KBM-7 (cell line): ENCODE data around the gene IKZF4.
"Not testable (repeated sequence)": the region's sequence is repeated elsewhere in the genome, so short reads cannot be mapped to it uniquely, and the experiment has no call there.

Experiments used
- DNase-seq: peaks from one replicate; pipeline ENCODE4 v3.0.0-alpha.2; 2015
- in situ Hi-C: fragments of 300-500 bp; cut with MboI; formaldehyde crosslinking; loops from 2 replicates; pipeline ENCODE4 v1.14.3; 2020; ENCODE audit warnings: low sequenced_read_pairs, low pct_unique_long_range_greater_than_20kb, mixed read lengths

IKZF4 gene

DNA sequence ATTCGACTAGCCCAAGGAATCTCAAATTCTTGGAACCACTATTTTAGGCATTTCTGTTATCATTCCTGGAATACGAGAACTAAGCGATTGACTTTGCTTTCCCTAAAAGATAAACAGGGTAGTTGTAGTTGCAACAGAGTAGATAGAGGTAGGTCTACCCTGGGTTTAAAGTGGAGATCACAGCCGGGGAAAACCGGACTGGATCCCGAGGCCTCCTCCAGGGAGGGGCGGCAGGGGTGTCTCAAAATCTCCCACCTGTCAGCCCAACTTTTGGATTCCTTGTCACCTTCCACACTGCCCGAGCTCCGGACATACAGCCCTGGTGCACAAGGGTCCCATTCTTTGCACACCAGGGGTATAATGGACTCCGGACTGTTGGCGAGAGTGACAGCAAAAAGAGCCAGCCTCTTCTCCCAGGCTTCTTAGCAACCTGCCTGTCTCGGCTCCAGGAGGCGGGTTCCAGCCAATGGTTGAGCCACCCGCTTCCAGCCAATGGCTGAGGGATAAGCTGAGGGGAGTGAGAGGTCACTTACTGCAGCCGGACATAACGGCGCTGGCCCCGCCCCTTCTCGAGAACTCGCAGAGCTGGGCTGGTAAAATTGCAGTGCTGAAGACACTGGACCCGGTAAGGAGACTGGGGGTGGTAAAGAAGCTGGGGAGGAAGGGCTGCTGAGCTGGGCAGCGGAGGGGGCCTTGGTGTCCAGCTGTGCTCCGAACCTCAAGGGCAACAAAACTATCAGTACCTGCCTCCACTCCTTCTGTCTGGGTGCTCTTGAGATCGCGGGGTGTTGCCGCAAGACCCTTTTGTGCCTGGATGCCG lies 23.9 kb upstream of the IKZF4 start, which contains the start of gene SUOX:
SUOX (plus strand) TSS at position 562 of the 820 bp plus-strand sequence. CDS start 4,946 bp downstream, outside the sequence.
- DNase-seq: peak; percentile 90
- in situ Hi-C loops: no loop called here

DNA sequence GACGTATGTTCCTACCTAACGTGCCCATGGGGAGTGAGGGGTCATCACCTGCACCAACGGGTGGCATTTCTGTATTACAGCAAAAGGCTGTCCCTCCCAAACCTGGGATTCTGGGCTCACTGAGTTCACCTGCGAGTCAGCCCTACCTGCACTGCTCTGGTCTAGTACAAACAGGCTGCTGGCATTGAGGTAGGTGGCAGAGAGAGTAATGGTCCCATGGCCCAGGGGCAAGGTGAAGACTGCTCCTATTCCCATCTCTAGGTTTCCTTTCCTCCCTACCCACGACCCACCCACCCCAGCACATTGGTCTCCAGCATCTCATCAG lies 23.3 kb upstream of the IKZF4 start:
- no peak for DNase-seq
- in situ Hi-C loops: no loop called here

DNA sequence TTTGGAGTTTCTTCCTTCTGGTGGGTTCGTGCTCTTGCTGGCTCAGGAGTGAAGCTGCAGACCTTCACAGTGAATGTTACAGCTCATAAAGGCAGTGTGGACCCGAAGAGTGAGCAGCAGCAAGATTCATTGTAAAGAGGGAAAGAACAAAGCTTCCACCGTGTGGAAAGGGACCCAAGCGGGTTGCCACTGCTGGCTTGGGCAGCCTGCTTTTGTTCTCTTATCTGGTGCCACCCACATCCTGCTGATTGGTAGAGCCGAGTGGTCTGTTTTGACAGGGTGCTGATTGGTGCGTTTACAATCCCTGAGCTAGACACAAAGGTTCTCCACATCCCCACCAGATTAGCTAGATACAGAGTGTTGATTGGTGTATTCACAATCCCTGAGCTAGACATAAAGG lies 21.3 kb upstream of the IKZF4 start:
- in situ Hi-C loops, DNase-seq: not testable (repeated sequence)

DNA sequence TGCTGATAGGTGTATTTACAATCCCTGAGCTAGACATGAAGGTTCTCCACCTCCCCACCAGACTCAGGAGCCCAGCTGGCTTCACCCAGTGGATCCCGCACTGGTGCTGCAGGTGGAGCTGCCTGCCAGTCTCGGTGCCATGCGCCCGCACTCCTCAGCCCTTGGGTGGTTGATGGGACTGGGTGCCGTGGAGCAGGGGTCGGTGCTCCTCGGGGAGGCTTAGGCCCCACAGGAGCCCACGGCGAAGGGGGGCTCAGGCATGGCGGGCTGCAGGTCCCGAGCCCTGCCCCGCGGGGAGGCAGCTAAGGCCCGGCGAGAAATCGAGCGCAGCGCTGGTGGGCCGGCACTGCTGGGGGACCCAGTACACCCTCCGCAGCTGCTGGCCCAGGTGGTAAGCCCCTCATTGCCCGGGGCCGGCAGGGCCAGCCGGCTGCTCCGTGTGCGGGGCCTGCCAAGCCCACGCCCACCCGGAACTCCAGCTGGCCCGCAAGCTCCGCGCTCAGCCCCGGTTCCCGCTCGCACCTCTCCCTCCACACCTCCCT lies 20.8 kb upstream of the IKZF4 start:
- in situ Hi-C loops, DNase-seq: not testable (repeated sequence)

DNA sequence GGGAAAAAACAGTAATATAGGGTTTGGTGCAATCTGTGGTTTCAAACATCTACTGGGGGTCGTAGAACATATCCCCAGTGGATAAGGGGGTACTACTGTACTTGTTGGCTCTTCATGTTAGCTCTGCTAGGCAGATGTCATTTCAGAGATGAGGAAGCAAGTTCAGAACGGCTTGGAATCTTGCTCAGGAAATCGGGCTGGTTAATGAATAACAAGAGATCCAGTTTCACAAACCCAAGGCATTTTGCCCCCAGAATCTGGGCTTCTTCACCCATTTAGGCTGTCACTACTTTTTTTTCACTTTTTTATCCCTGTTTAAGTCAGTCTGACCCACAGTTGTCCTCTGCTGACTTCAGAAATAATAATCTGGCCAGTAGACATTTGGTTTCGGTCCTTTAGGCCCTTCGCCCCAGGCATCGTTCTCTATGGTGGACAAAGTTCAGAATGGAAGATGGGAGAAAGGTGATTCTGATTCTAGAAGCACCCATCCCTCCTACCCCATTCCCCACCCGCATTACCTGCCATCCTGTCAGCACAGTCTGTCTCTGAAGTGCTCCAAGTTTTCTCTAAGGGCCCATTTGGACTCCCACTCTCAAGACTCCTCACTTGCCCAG lies 19.2 kb upstream of the IKZF4 start:
- in situ Hi-C loops: no loop called here
- DNase-seq: no peak

DNA sequence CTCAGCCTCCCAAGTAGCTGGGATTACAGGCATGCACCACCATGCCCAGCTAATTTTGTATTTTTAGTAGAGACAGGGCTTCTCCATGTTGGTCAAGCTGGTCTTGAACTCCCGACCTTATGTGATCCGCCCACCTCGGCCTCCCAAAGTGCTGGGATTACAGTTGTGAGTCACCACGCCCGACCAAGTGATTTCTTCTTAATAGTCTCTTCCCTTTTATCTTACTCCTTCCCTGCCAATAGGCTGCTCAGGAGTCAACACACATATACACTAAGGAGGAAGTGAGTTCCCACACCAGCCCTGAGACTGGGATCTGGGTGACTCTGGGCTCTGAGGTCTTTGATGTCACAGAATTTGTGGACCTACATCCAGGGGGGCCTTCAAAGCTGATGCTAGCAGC lies 17.5 kb upstream of the IKZF4 start:
- DNase-seq, in situ Hi-C loops: not testable (repeated sequence)

DNA sequence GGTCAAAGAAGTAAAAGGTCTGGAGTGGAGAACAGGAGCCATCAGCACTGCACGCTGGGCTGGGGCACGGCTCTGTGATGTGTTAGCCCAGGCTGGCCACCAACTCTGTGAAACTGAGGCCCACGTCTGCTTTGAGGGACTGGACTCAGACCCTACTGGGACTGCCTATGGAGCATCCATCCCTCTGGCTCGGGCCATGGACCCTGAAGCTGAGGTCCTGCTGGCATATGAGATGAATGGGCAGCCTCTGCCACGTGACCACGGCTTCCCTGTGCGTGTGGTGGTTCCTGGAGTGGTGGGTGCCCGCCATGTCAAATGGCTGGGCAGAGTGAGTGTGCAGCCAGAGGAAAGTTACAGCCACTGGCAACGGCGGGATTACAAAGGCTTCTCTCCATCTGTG lies 16.6 kb upstream of the IKZF4 start:
- in situ Hi-C loops: no loop called here
- no peak for DNase-seq

DNA sequence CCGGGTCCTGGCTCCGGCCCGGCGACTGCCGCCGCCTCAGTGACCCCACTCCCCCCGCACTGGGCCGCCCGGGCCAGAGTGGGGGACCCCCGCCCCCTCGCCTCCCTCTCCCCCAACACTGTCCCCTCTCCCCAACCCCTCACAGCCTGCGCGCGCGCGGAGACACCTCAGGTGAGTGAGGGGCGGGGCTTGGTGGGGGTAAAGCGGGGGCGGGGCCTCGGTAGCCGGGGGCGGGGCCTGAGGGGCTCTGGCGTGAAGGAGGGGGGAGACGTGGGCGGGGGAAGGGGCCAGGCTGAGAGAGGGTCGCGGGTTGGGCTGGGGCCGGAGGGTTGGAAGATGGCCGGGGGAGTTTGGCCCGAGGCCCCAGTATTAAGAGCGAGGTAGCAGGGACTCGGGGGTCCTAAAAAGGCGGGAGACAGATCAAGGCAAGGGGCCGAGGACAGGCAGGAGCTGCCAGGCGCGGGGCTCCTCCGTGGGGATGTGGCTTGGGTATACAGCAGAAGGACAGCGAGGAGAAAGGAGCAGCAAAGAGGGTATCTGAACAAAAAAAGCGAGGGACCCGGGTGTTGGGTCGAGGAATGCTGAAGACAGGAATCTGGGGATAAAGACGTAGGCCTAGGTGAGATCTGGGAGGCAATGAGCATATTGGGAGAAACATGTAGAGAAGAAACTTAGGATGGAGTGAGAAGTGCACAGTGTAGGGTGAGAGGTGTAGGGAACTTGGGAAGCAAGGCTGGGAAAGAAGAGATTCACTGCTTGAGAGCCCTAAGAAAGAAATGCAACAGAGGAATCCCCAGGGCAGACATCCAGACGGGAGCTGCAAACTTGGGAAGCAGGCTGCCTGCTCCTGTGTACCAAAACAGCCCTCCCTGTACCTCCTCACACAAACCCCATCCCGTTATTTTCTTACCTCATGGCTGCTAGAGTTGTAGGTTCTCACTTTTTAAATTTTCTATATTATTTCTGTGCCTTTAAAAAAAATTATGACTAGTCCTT lies 13.0 kb upstream of the IKZF4 start:
- no peak for DNase-seq
- in situ Hi-C loops: no loop called here

DNA sequence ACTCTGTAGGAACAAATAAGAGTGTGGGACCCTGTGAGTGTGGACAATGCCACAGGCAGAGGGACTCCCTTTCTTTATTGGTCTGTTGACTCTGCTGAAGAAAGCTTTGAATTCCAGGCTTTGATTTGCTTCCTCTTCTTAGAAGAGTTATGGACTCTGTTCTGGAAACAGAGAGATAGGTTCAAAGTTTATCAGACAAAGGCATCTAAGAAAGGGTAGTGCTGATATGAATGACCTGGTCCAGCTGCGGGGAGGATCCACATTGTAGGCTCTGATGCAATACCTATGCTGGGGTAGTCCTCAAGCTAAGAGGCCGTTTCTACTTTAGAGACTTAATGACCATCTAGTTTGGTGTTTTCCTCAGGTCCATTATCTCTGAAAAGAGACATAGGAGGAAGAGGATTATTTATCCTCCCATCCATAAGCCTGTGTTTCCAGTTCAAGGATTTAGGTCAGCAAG lies 10.7 kb upstream of the IKZF4 start:
- DNase-seq: no peak
- in situ Hi-C loops: no loop called here

DNA sequence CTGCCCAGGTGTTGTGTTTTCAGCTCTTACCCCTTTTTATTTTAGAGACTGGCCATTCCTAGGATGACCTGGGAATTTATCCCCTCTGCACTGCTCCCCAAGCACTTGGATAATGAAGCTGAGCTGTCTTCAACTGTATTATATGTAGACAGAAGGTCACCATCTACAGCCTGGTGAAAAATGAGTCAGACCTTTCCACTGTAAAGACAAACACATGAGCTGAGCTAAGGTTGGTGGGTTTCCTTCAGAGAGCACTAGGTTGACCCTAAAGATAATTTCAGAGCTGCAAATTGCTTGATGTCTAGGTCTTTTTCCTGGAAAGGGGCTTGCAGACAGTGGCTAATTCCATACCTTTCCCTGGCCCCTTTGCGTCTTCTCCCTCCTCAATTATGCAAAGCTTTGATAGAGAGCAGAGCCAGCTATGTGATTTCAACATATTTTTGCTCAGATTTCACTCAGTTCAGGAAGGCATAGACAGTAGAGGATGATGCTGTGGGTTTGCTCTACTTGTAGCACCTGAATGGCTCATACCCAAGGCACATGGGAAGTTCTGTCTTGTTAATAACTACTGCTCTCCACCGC lies 9.2 kb upstream of the IKZF4 start:
- DNase-seq: no peak
- in situ Hi-C loops: no loop called here

DNA sequence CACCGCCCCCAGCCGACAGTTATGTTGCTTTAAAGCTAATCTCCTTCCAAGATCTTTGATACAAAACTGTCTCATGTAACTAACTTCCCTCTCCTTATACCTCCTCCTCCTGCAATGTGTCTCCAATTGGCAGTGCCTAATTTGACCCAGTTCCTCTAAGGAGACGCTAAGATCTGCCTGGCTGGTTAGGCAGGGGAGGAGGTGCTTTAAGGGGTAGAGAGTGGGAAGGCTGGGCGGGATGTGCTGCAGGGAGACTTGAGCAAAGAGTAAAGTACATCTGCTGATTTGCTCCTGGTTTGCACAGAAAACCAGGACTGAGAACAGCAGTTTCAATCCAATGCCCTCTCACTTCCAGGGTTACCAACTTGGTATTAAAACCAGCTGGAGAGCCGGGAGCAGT lies 7.4 kb upstream of the IKZF4 start:
- DNase-seq: peak; percentile 67

DNA sequence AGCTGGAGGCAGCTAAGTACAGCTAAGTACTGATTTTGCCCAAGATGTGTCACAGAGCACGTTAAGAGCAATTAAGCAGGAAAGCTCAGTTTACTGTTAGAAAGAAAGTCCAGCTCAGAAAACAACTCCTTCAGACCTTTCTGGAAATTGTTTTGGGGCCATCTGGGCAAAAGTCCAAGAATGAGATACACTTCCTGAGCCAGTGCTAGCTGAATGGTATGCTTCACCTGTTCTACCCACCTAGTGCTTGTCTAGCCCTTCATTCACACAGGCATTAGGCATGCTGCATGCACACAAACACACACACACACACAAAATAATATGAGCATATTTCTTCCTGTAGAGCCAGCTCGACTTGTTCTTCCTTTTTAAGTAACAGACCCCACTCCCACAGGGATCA lies 6.6 kb upstream of the IKZF4 start:
- no peak for DNase-seq
- in situ Hi-C loops: no loop called here

More for the DNA sequence above, 7.4 kb upstream of the IKZF4 start:
- in situ Hi-C loops: no loop called here

DNA sequence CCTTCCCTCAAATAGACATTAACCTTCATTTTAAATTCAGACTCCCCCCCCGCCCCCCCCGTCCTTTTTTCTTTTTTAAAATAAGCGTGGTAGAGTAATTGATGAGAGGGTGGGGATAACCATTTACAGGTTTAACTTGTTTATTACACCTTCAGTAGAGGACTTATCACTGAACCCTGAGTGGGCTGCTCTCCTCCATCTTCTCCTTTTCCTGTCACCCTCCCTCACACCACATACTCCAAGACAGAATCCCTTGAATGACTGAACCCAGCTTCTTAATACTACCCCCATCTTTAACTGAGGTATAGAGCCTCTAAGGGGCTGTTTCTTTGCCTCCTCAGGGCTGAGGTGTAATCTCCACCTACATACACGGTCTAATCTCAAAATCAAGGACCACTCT lies 3.7 kb upstream of the IKZF4 start:
- DNase-seq: no peak
- in situ Hi-C loops: no loop called here

DNA sequence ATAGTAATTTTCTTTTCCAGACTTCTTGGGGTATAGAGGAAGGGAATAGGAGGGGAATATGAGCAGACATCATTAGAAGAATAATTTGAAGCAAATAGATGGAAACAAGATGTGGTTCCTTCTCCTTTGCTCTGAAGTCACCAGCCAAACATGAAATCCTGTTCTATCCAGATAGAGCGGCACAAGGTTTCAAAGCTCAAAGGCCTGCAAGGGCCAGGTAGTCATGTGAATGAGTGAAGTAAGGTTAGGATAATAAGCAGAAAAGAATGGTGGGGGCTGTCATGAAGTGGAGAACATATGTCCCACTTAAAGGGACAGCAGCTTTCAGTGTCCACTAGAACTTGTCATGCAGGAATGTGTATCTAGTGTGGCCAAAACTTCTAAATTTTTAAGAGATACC lies 2.5 kb upstream of the IKZF4 start:
- no peak for DNase-seq
- in situ Hi-C loops: no loop called here

DNA sequence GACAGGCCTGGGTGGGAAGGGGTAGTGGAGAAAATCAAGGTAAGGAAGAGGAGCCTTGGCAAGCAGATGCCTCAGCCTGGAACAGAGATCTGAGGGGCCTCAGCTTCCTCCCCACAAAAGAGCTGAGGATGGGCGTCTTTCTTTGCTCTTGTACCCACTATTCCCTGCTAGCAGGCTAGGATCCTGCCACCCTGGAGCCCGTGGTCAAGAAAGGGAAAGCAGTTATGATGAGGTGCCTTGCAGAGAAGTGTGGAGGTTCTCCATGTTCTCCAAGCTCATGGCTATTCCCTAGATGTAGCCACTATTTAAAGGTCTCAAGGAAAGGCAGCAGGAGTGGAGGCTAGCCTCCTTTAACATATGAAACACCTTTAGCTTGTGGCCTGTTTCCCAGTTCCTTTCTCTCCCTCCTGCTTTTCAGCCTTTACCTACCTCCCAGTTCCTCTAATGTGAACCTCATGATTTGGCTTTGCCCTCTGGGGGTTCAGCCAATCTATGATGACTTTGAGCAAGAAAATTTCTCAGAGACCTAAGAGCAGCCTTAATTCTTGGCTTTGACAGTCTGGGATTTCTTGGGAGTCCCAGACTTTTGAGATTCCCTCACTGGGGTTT lies 1.1 kb downstream of the IKZF4 start:
- in situ Hi-C loops: no loop called here

DNA sequence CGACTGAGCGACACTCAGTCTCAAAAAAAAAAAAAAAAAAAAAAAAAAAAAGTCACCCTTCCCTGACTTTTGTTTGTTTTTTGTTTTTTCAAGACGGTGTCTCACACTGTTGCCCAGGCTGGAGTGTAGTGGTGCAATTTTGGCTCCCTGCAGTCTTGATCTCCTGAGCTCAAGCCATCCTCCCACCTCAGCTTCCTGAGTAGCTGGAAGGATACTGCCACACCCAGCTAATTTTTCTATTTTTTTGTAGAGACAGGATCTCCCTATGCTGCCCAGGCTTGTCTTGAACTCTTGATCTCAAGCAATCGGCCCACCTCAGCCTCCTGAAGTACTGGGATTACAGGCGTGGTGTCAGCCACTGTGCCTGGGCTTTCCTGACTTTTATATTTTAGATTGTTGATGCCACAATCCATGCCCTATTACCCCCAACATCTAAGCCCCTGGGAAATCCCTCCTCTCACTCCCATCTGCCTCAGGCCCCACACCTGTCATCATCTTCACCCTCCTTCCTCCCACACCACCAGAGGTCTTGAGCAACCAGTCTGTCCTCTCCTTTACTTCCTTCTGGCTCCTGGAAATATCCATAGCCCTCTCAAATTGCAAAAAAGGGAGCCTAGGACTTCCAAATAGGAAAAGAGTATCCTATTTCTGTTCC lies 7.8 kb downstream of the IKZF4 start:
- in situ Hi-C loops: no loop called here
- no peak for DNase-seq

More for the DNA sequence above, 1.1 kb downstream of the IKZF4 start:
- DNase-seq: no peak

DNA sequence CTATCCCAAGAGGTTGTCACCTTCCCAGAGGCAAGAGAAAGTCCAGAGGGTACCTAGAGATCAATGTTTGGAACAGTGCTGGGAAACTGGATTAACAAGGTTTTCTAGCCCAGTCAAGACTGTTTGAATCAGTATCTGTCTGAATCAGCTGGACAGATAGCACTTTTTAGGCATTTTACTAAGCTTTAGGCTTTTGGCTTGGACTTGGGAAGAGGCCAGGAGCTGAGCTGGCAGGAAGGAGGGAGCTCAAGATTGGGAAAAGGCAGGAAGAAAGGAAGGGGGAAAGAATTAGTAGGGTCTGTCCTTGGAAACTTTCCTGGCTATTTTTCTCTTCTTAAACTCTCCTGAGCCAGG lies 8.3 kb downstream of the IKZF4 start:
- in situ Hi-C loops: no loop called here
- DNase-seq: no peak

DNA sequence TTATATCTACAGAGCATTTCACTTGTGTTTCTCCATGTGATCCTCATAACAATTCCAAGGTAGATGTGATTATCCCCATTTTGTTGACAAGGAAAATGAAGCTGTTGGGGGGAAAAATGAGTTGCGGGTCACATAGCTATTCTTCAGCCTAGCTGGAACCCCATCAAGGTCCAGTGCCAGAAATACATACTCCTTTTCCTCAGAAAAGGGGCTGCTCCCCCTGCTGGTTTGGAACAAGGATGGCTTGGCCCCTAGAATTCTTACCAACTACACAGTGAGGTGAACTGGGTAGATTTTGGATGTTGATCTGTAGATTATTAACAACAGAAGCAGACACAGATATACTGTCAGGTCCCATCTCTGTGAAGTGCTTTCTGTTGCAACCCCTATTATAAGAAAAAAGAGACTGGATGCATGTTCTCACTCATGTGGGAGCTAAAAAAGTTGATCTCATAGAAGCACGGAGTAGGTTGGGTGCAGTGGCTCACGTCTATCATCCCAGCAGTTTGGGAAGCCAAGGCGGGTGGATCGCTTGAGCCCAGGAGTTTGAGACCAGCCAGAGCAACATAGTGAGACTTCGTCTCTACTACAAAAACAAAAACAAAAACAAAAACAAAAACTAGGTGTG lies 8.9 kb downstream of the IKZF4 start:
- in situ Hi-C loops: no loop called here
- DNase-seq: peak; percentile 63
